K562 (cell line): ENCODE measurements around the gene ASPHD1. TPM values are rescaled to one million over a fixed set of nuclear protein-coding genes. Genes with fewer than 3 reads are reported as not detected.

Experiments used
- ATF1 ChIP-seq, 2 experiments: fragments of 450-650 bp in 1 of 2; IDR thresholded peaks; 2 replicates each; pipeline ENCODE4 v1.6.1; 2016; ENCODE audit warnings: missing compliant biosample characterization in 1 of 2, missing genetic modification characterization in 1 of 2
- BRD9 ChIP-seq: fragments of 450-650 bp; IDR thresholded peaks from 2 replicates; pipeline ENCODE4 v1.6.1; 2018; ENCODE audit warnings: low read depth; ENCODE audit not compliant: partially characterized antibody
- CBFB ChIP-seq: sonication (generic); formaldehyde crosslinking; IDR thresholded peaks from 2 replicates; pipeline ENCODE4 v1.4.0; 2020; ENCODE audit warnings: mild to moderate bottlenecking, missing genetic modification reagents
- CBX5 ChIP-seq: IDR thresholded peaks from 2 replicates; pipeline ENCODE4 v1.6.1; 2014; ENCODE audit warnings: low read depth, borderline replicate concordance
- DMBX1 ChIP-seq: fragments of 250-450 bp; sonication (Bioruptor Pico); IDR thresholded peaks from 2 replicates; pipeline ENCODE4 v1.8.0; 2022; ENCODE audit warnings: inconsistent platforms, mild to moderate bottlenecking, moderate library complexity, borderline replicate concordance
- ERF ChIP-seq: fragments of 450-650 bp; formaldehyde crosslinking; IDR thresholded peaks from 2 replicates; pipeline ENCODE4 v1.4.0; 2020; ENCODE audit warnings: mild to moderate bottlenecking, mixed read lengths
- ESRRA ChIP-seq: fragments of 450-650 bp; IDR thresholded peaks from 2 replicates; pipeline ENCODE4 v1.6.1; 2014; ENCODE audit warnings: low read depth, mild to moderate bottlenecking, moderate library complexity, borderline replicate concordance
- HLTF ChIP-seq: fragments of 450-650 bp; IDR thresholded peaks from 2 replicates; pipeline ENCODE4 v1.6.1; 2016
- HNRNPLL ChIP-seq: fragments of 200-400 bp; formaldehyde crosslinking; IDR thresholded peaks from 2 replicates; pipeline ENCODE4 v1.6.1; 2017; ENCODE audit warnings: low read length, low read depth, mild to moderate bottlenecking; ENCODE audit not compliant: poor library complexity, severe bottlenecking
- L3MBTL2 ChIP-seq: fragments of 450-650 bp; IDR thresholded peaks from 2 replicates; pipeline ENCODE4 v1.6.1; 2016; ENCODE audit warnings: mild to moderate bottlenecking, moderate library complexity
- POLR2AphosphoS5 ChIP-seq: IDR thresholded peaks from 2 replicates; pipeline ENCODE4 v1.6.1; 2011; ENCODE audit warnings: mild to moderate bottlenecking, low read depth, low read length, moderate library complexity; ENCODE audit not compliant: control insufficient read depth, insufficient read depth
- RFX5 ChIP-seq: IDR thresholded peaks from 2 replicates; pipeline ENCODE4 v1.6.1; 2011; ENCODE audit warnings: low read depth, mild to moderate bottlenecking, improper control_type of control experiment, low read length
- SRSF1 ChIP-seq: fragments of 200-400 bp; formaldehyde crosslinking; IDR thresholded peaks from 2 replicates; pipeline ENCODE4 v1.6.1; 2017; ENCODE audit warnings: mild to moderate bottlenecking, low read depth, low read length, moderate library complexity
- YBX1 ChIP-seq: fragments of 450-650 bp; IDR thresholded peaks from 2 replicates; pipeline ENCODE4 v1.7.1; 2016; ENCODE audit warnings: mild to moderate bottlenecking
- ZBTB17 ChIP-seq: fragments of 450-650 bp; formaldehyde crosslinking; IDR thresholded peaks from 2 replicates; pipeline ENCODE4 v1.4.0; 2020; ENCODE audit warnings: mild to moderate bottlenecking
- ZC3H11A ChIP-seq: IDR thresholded peaks from 2 replicates; pipeline ENCODE4 v1.6.1; 2012; ENCODE audit warnings: low read depth, low read length, improper control_type of control experiment
- polyA plus RNA-seq, 8 experiments: library from polyadenylated mRNA; depleted of rRNA in 4 of 8; stranded (reverse) in 5 of 8; unstranded in 3 of 8; fragments of >200 nt; fragmentation: Nextera tagmentation in 2 of 8; fragmentation: Illumina TruSeq in 1 of 8; extraction: Ambion mirVana in 2 of 8; extraction: Trizol in 1 of 8; gene quantifications; 2 replicates each; pipeline versions ENCODE4 v1.2.1 to v1.2.3, GENCODE V29; 2011 to 2014; ENCODE audit warnings: inconsistent platforms in 1 of 8, missing spikeins in 1 of 8
- total RNA-seq, 7 experiments: library from RNA; depleted of rRNA in 6 of 7; stranded (reverse); fragments of >200 nt in 6 of 7; fragmentation: Illumina TruSeq in 2 of 7; extraction: Trizol in 2 of 7; gene quantifications; 2 replicates each; pipeline versions ENCODE4 v1.2.1 to v1.2.3, GENCODE V29; 2011 to 2021; ENCODE audit warnings: low replicate concordance in 1 of 7
- TF ChIP-seq, protein P1 (sequence below): sonication (generic); IDR thresholded peaks from 2 replicates; pipeline ENCODE4 v1.6.1; 2016
- TF ChIP-seq, protein P2 (sequence below): fragments of 250-450 bp; sonication (Bioruptor Pico); IDR thresholded peaks from 2 replicates; pipeline ENCODE4 v1.5.1; 2021; ENCODE audit warnings: mild to moderate bottlenecking
- TF ChIP-seq, protein P3 (sequence below): fragments of 450-650 bp; formaldehyde crosslinking; IDR thresholded peaks from 2 replicates; pipeline ENCODE4 v1.4.0; 2020; ENCODE audit warnings: mild to moderate bottlenecking, moderate library complexity
- TF ChIP-seq, protein P4 (sequence below): fragments of 450-650 bp; IDR thresholded peaks from 2 replicates; pipeline ENCODE4 v1.6.1; 2016; ENCODE audit warnings: missing biosample characterization, missing genetic modification characterization
- TF ChIP-seq, protein P5 (sequence below), 2 experiments: IDR thresholded peaks; 2 replicates each; pipeline ENCODE4 v1.6.1; 2011; ENCODE audit warnings: borderline replicate concordance in 1 of 2, control low read depth in 1 of 2, low read depth in 1 of 2, low read length in 1 of 2, mild to moderate bottlenecking in 1 of 2, mixed read lengths in 1 of 2, moderate library complexity in 1 of 2; ENCODE audit not compliant: insufficient read depth in 1 of 2, insufficient read length in 1 of 2, poor library complexity in 1 of 2, severe bottlenecking in 1 of 2; ENCODE audit errors: extremely low read depth in 1 of 2

The ASPHD1 gene
- total and polyA plus RNA-seq, 9 of the 15 experiments (the other 6 are each of a cell fraction or from before 2014, with no cell fraction given) = 0.03 to 0.70 (median 0.24) TPM; not detected in 5

DNA sequence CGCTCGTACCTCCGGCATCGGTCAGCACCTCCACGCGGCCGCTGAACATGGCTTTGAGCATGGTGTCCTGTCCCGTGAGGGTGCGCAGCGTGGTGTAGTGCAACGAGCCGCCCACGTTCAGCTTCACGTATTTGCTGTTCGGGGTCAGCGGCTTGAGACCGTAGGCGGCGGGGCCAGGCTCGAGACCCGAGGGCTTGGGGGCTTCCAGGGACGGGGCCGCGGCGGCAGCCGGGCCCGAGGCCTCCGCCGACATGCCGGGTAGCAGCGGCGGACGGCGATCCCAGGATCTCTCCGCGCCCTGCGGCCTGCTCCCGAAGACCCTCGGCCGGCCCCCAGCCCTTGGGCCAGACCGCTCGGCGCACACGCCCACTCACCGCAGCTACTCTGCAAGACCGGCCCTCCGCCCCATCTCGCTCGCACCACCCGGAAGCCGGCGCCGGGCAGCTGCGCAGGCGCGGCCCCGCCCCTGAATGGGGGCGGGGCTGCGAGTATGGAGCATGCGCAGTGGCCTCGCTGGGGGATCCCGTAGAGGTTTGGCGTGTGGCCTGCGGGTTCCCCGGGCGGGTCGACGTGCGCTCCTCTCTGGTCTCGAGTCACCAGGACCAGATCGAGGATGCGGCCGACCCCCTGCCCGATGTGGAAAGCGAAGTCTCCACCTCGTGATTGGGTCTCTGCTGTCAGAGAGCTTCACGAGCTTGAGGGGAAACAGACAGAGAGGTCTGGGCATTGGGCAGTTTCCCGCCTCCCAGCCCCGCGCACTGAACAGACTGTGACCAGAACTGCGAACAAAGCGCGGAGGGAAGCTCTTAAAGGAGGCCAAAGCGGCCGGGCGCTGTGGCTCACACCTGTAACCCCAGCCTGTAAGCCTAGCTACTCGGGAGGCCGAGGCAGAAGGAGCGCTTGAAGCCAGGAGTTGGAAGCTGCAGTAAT lies 25.8 kb downstream of the ASPHD1 start, which contains the start of gene KCTD13 (continued):
- no peak for TF ChIP-seq BRD9
- TF ChIP-seq, protein P1, sequence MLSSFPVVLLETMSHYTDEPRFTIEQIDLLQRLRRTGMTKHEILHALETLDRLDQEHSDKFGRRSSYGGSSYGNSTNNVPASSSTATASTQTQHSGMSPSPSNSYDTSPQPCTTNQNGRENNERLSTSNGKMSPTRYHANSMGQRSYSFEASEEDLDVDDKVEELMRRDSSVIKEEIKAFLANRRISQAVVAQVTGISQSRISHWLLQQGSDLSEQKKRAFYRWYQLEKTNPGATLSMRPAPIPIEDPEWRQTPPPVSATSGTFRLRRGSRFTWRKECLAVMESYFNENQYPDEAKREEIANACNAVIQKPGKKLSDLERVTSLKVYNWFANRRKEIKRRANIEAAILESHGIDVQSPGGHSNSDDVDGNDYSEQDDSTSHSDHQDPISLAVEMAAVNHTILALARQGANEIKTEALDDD = no peak
- peak; percentile 43; the same call in 1 of the 2 replicates for TF ChIP-seq ESRRA
- TF ChIP-seq ATF1 (CRISPR knock-in tag; IDR thresholded peaks at IDR 0.05) = no peak
- no peak for TF ChIP-seq ATF1 (tag; IDR thresholded peaks at IDR 0.05)
- TF ChIP-seq, protein P2, sequence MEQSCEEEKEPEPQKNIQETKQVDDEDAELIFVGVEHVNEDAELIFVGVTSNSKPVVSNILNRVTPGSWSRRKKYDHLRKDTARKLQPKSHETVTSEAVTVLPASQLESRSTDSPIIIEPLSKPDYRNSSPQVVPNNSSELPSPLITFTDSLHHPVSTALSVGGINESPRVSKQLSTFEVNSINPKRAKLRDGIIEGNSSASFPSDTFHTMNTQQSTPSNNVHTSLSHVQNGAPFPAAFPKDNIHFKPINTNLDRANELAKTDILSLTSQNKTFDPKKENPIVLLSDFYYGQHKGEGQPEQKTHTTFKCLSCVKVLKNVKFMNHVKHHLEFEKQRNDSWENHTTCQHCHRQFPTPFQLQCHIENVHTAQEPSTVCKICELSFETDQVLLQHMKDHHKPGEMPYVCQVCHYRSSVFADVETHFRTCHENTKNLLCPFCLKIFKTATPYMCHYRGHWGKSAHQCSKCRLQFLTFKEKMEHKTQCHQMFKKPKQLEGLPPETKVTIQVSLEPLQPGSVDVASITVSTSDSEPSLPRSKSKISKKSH (CRISPR knock-in tag) = no peak
- no peak for TF ChIP-seq CBX5
- peak; percentile 76 for TF ChIP-seq POLR2AphosphoS5
- 0 out of 2 replicates have a peak, but pooled peaks have one; percentile 58 for TF ChIP-seq ERF (CRISPR knock-in tag)
- peak; percentile 72 for TF ChIP-seq HNRNPLL
- TF ChIP-seq, protein P3, sequence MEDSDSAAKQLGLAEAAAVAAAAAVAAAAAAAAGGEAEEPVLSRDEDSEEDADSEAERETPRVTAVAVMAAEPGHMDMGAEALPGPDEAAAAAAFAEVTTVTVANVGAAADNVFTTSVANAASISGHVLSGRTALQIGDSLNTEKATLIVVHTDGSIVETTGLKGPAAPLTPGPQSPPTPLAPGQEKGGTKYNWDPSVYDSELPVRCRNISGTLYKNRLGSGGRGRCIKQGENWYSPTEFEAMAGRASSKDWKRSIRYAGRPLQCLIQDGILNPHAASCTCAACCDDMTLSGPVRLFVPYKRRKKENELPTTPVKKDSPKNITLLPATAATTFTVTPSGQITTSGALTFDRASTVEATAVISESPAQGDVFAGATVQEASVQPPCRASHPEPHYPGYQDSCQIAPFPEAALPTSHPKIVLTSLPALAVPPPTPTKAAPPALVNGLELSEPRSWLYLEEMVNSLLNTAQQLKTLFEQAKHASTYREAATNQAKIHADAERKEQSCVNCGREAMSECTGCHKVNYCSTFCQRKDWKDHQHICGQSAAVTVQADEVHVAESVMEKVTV (CRISPR knock-in tag) = no peak
- TF ChIP-seq ZC3H11A = no peak
- no peak for TF ChIP-seq SRSF1
- TF ChIP-seq RFX5 = no peak
- 0 out of 2 replicates have a peak, but pooled peaks have one; percentile 38 for TF ChIP-seq CBFB (CRISPR knock-in tag)
- peak; percentile 97 for TF ChIP-seq L3MBTL2
- 0 out of 2 replicates have a peak, but pooled peaks have one; percentile 53 for TF ChIP-seq ZBTB17 (CRISPR knock-in tag)
- no peak for TF ChIP-seq YBX1
- TF ChIP-seq, protein P4, sequence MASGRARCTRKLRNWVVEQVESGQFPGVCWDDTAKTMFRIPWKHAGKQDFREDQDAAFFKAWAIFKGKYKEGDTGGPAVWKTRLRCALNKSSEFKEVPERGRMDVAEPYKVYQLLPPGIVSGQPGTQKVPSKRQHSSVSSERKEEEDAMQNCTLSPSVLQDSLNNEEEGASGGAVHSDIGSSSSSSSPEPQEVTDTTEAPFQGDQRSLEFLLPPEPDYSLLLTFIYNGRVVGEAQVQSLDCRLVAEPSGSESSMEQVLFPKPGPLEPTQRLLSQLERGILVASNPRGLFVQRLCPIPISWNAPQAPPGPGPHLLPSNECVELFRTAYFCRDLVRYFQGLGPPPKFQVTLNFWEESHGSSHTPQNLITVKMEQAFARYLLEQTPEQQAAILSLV = no peak
- TF ChIP-seq, protein P5, sequence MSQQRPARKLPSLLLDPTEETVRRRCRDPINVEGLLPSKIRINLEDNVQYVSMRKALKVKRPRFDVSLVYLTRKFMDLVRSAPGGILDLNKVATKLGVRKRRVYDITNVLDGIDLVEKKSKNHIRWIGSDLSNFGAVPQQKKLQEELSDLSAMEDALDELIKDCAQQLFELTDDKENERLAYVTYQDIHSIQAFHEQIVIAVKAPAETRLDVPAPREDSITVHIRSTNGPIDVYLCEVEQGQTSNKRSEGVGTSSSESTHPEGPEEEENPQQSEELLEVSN (IDR thresholded peaks at IDR 0.05; ENCODE audit: borderline replicate concordance in 1 of 2, extremely low read depth in 1 of 2, insufficient read depth in 1 of 2, insufficient read length in 1 of 2, low read depth in 1 of 2, low read length in 1 of 2, poor library complexity in 1 of 2, severe bottlenecking in 1 of 2) = peak; percentile 84 to 92
- TF ChIP-seq DMBX1 (CRISPR knock-in tag) = 0 out of 2 replicates have a peak, but pooled peaks have one; percentile 36
- no peak; the same call in 1 of the 2 replicates for TF ChIP-seq HLTF
